ENCODE results near the gene DES. TPM values are rescaled to one million over a fixed set of nuclear protein-coding genes. Genes with fewer than 3 reads are reported as not detected.
A peak's percentile ranks its signal among the peaks of the same experiment; 100 is the strongest.

The DES gene
- total and polyA plus RNA-seq, 2 of the 13 experiments (the other 11 are each of a cell fraction or from before 2014, with no cell fraction given) = not detected

GRCh38 chr2:219398721-219399363 lies 19.3 kb upstream of the DES start (continued):
- TF ChIP-seq, protein P1, sequence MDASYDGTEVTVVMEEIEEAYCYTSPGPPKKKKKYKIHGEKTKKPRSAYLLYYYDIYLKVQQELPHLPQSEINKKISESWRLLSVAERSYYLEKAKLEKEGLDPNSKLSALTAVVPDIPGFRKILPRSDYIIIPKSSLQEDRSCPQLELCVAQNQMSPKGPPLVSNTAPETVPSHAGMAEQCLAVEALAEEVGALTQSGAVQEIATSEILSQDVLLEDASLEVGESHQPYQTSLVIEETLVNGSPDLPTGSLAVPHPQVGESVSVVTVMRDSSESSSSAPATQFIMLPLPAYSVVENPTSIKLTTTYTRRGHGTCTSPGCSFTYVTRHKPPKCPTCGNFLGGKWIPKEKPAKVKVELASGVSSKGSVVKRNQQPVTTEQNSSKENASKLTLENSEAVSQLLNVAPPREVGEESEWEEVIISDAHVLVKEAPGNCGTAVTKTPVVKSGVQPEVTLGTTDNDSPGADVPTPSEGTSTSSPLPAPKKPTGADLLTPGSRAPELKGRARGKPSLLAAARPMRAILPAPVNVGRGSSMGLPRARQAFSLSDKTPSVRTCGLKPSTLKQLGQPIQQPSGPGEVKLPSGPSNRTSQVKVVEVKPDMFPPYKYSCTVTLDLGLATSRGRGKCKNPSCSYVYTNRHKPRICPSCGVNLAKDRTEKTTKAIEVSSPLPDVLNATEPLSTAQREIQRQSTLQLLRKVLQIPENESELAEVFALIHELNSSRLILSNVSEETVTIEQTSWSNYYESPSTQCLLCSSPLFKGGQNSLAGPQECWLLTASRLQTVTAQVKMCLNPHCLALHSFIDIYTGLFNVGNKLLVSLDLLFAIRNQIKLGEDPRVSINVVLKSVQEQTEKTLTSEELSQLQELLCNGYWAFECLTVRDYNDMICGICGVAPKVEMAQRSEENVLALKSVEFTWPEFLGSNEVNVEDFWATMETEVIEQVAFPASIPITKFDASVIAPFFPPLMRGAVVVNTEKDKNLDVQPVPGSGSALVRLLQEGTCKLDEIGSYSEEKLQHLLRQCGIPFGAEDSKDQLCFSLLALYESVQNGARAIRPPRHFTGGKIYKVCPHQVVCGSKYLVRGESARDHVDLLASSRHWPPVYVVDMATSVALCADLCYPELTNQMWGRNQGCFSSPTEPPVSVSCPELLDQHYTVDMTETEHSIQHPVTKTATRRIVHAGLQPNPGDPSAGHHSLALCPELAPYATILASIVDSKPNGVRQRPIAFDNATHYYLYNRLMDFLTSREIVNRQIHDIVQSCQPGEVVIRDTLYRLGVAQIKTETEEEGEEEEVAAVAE (CRISPR knock-in tag; IDR thresholded peaks at IDR 0.05; ENCODE audit: borderline replicate concordance) = no peak; the same call in 1 of the 2 replicates
- peak; percentile 76; the same call in 1 of the 2 replicates for TF ChIP-seq SIX4 (CRISPR knock-in tag; IDR thresholded peaks at IDR 0.05)
- no peak for TF ChIP-seq DMAP1 (CRISPR knock-in tag; IDR thresholded peaks at IDR 0.05)
- TF ChIP-seq REXO4 (CRISPR knock-in tag; IDR thresholded peaks at IDR 0.05; ENCODE audit: borderline replicate concordance) = no peak
- TF ChIP-seq BRCA1 (CRISPR knock-in tag; IDR thresholded peaks at IDR 0.05) = no peak
- no peak for TF ChIP-seq PCBP1 (IDR thresholded peaks at IDR 0.05; ENCODE audit: borderline replicate concordance, low read depth, low read length)
- no peak for TF ChIP-seq TSC22D2 (CRISPR knock-in tag; IDR thresholded peaks at IDR 0.05; ENCODE audit: borderline replicate concordance)
- no peak for TF ChIP-seq EED (CRISPR knock-in tag; IDR thresholded peaks at IDR 0.05)
- no peak for TF ChIP-seq ARID3A (IDR thresholded peaks at IDR 0.05; ENCODE audit: low read depth, low read length)
- TF ChIP-seq PRMT3 (CRISPR knock-in tag; IDR thresholded peaks at IDR 0.05; ENCODE audit: borderline replicate concordance, low read depth) = no peak
- 0 out of 2 replicates have a peak, but pooled peaks have one; percentile 30 for TF ChIP-seq ZNF724P (CRISPR knock-in tag; IDR thresholded peaks at IDR 0.05; ENCODE audit: borderline replicate concordance)
- peak; percentile 80; the same call in 1 of the 2 replicates for TF ChIP-seq RNF2 (conservative IDR thresholded peaks at IDR 0.05; ENCODE audit: low read depth)
- no peak for TF ChIP-seq HOXA3 (CRISPR knock-in tag; IDR thresholded peaks at IDR 0.05)
- no peak for TF ChIP-seq ATF2 (CRISPR knock-in tag; IDR thresholded peaks at IDR 0.05)
- no peak for TF ChIP-seq SALL1 (CRISPR knock-in tag; IDR thresholded peaks at IDR 0.05)
- TF ChIP-seq, protein P2, sequence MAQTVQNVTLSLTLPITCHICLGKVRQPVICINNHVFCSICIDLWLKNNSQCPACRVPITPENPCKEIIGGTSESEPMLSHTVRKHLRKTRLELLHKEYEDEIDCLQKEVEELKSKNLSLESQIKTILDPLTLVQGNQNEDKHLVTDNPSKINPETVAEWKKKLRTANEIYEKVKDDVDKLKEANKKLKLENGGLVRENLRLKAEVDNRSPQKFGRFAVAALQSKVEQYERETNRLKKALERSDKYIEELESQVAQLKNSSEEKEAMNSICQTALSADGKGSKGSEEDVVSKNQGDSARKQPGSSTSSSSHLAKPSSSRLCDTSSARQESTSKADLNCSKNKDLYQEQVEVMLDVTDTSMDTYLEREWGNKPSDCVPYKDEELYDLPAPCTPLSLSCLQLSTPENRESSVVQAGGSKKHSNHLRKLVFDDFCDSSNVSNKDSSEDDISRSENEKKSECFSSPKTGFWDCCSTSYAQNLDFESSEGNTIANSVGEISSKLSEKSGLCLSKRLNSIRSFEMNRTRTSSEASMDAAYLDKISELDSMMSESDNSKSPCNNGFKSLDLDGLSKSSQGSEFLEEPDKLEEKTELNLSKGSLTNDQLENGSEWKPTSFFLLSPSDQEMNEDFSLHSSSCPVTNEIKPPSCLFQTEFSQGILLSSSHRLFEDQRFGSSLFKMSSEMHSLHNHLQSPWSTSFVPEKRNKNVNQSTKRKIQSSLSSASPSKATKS (CRISPR knock-in tag; IDR thresholded peaks at IDR 0.05) = peak; percentile 39; the same call in 1 of the 2 replicates
- TF ChIP-seq RCOR2 (CRISPR knock-in tag; IDR thresholded peaks at IDR 0.05) = no peak
- TF ChIP-seq TMF1 (CRISPR knock-in tag; IDR thresholded peaks at IDR 0.05; ENCODE audit: low read depth) = no peak
- no peak for TF ChIP-seq DDIT3 (CRISPR knock-in tag; IDR thresholded peaks at IDR 0.05)

Data from HepG2 (cell line).